SK-N-SH treated with all-trans-retinoic acid at 6 μM for 48 hours (cell line): ENCODE results near the gene LARP4B.

ENCODE experiments used
- ATAC-seq: fragments of 200-7000 bp; cut with Tn5 transposase; 3 replicates; pipeline ENCODE4 v1.9.1; 2020; ENCODE audit warnings: mild to moderate bottlenecking, moderate library complexity
- ARNTL ChIP-seq: fragments of 450-650 bp; formaldehyde crosslinking; IDR thresholded peaks from 2 replicates; pipeline ENCODE4 v1.5.0; 2020; ENCODE audit warnings: low read depth, mild to moderate bottlenecking, moderate library complexity, borderline replicate concordance
- BACH2 ChIP-seq: fragments of 250-450 bp; sonication (Bioruptor Pico); IDR thresholded peaks from 2 replicates; pipeline ENCODE4 v1.9.0; 2021; ENCODE audit warnings: mild to moderate bottlenecking, borderline replicate concordance
- CREB5 ChIP-seq: fragments of 250-450 bp; sonication (Bioruptor Pico); IDR thresholded peaks from 2 replicates; pipeline ENCODE4 v1.5.1; 2020; ENCODE audit warnings: low read depth, mild to moderate bottlenecking, moderate library complexity
- CSDC2 ChIP-seq: fragments of 250-450 bp; sonication (Bioruptor Pico); IDR thresholded peaks from 2 replicates; pipeline ENCODE4 v1.5.0; 2020; ENCODE audit warnings: mild to moderate bottlenecking, moderate library complexity
- CSRNP3 ChIP-seq: fragments of 250-450 bp; sonication (Bioruptor Pico); IDR thresholded peaks from 2 replicates; pipeline ENCODE4 v1.5.1; 2021; ENCODE audit warnings: mild to moderate bottlenecking, moderate library complexity
- ESRRG ChIP-seq: fragments of 250-450 bp; sonication (Bioruptor Pico); IDR thresholded peaks from 2 replicates; pipeline ENCODE4 v1.6.1; 2021; ENCODE audit warnings: mild to moderate bottlenecking
- GLIS3 ChIP-seq: fragments of 250-450 bp; sonication (Bioruptor Pico); IDR thresholded peaks from 2 replicates; pipeline ENCODE4 v1.5.0; 2020; ENCODE audit warnings: mild to moderate bottlenecking, moderate library complexity
- ISL1 ChIP-seq: fragments of 250-450 bp; sonication (Bioruptor Pico); IDR thresholded peaks from 2 replicates; pipeline ENCODE4 v2.1.2; 2022; ENCODE audit warnings: mild to moderate bottlenecking, moderate library complexity
- OSR1 ChIP-seq: fragments of 250-450 bp; sonication (Bioruptor Pico); IDR thresholded peaks from 2 replicates; pipeline ENCODE4 v1.8.0; 2022; ENCODE audit warnings: moderate library complexity, mild to moderate bottlenecking, inconsistent platforms
- POU6F1 ChIP-seq: fragments of 250-450 bp; sonication (Bioruptor Pico); IDR thresholded peaks from 2 replicates; pipeline ENCODE4 v1.8.0; 2021; ENCODE audit warnings: low read depth, mild to moderate bottlenecking, moderate library complexity, borderline replicate concordance
- PPARA ChIP-seq: fragments of 250-450 bp; sonication (Bioruptor Pico); IDR thresholded peaks from 2 replicates; pipeline ENCODE4 v1.5.0; 2020; ENCODE audit warnings: mild to moderate bottlenecking, borderline replicate concordance
- RARB ChIP-seq: fragments of 250-450 bp; sonication (Bioruptor Pico); IDR thresholded peaks from 2 replicates; pipeline ENCODE4 v1.8.0; 2021; ENCODE audit warnings: mild to moderate bottlenecking, moderate library complexity
- SNAI2 ChIP-seq: fragments of 250-450 bp; sonication (Bioruptor Pico); IDR thresholded peaks from 2 replicates; pipeline ENCODE4 v1.5.0; 2020; ENCODE audit warnings: mild to moderate bottlenecking, moderate library complexity
- TCF4 ChIP-seq: fragments of 250-450 bp; sonication (Bioruptor Pico); IDR thresholded peaks from 2 replicates; pipeline ENCODE4 v1.8.0; 2021; ENCODE audit warnings: mild to moderate bottlenecking, moderate library complexity, borderline replicate concordance
- TOX ChIP-seq: fragments of 250-450 bp; sonication (Bioruptor Pico); IDR thresholded peaks from 2 replicates; pipeline ENCODE4 v1.8.0; 2021; ENCODE audit warnings: mild to moderate bottlenecking, moderate library complexity, borderline replicate concordance
- TSHZ2 ChIP-seq: fragments of 250-450 bp; sonication (Bioruptor Pico); IDR thresholded peaks from 2 replicates; pipeline ENCODE4 v1.5.0; 2020; ENCODE audit warnings: mild to moderate bottlenecking, moderate library complexity
- ZC3H10 ChIP-seq: fragments of 250-450 bp; sonication (Bioruptor Pico); IDR thresholded peaks from 2 replicates; pipeline ENCODE4 v1.5.1; 2021; ENCODE audit warnings: mild to moderate bottlenecking, moderate library complexity
- ZFP30 ChIP-seq: fragments of 450-650 bp; formaldehyde crosslinking; IDR thresholded peaks from 2 replicates; pipeline ENCODE4 v1.5.0; 2022; ENCODE audit warnings: mild to moderate bottlenecking, moderate library complexity
- ZNF565 ChIP-seq: fragments of 450-650 bp; formaldehyde crosslinking; conservative IDR thresholded peaks from 2 replicates; pipeline ENCODE4 v1.5.0; 2020; ENCODE audit warnings: low read depth, mild to moderate bottlenecking, moderate library complexity
- ZNF70 ChIP-seq: fragments of 450-650 bp; formaldehyde crosslinking; IDR thresholded peaks from 2 replicates; pipeline ENCODE4 v1.5.0; 2020; ENCODE audit warnings: mild to moderate bottlenecking, moderate library complexity
- ZNF8 ChIP-seq: fragments of 450-650 bp; formaldehyde crosslinking; IDR thresholded peaks from 2 replicates; pipeline ENCODE4 v1.5.0; 2020; ENCODE audit warnings: mild to moderate bottlenecking, moderate library complexity

The LARP4B gene

GRCh38 chr10:775245-776075 is 156.0 kb downstream of the LARP4B start:
- no peak for TF ChIP-seq GLIS3 (CRISPR knock-in tag)
- no peak for TF ChIP-seq OSR1 (CRISPR knock-in tag)
- peak; percentile 86 for ATAC-seq

GRCh38 chr10:774661-775244 is 156.8 kb downstream of the LARP4B start:
- no peak for ATAC-seq
- TF ChIP-seq SNAI2 (CRISPR knock-in tag) (no peak), BACH2 (CRISPR knock-in tag) (no peak), ZNF565 (CRISPR knock-in tag) (no peak), ZNF8 (CRISPR knock-in tag) (no peak), ZC3H10 (CRISPR knock-in tag) (no peak), CSDC2 (CRISPR knock-in tag) (no peak), CREB5 (no peak), TCF4 (CRISPR knock-in tag) (no peak), POU6F1 (CRISPR knock-in tag) (no peak), ESRRG (CRISPR knock-in tag) (no peak), PPARA (CRISPR knock-in tag) (no peak)
- TF ChIP-seq, all 23 proteins: peak for 0

GRCh38 chr10:774223-774622 is 157.3 kb downstream of the LARP4B start:
- TF ChIP-seq ARNTL (CRISPR knock-in tag), result no peak
- no peak for TF ChIP-seq CSRNP3 (CRISPR knock-in tag)
- no peak for TF ChIP-seq ZNF8 (CRISPR knock-in tag)
- TF ChIP-seq RARB (CRISPR knock-in tag), result no peak
- TF ChIP-seq TOX (CRISPR knock-in tag), result no peak
- TF ChIP-seq ZFP30 (CRISPR knock-in tag), result no peak
- no peak for TF ChIP-seq SNAI2 (CRISPR knock-in tag)
- TF ChIP-seq GLIS3 (CRISPR knock-in tag), result no peak
- ATAC-seq, result no peak

GRCh38 chr10:773562-774161 is 157.8 kb downstream of the LARP4B start:
- no peak for ATAC-seq
- TF ChIP-seq ISL1 (CRISPR knock-in tag), result no peak
- TF ChIP-seq OSR1 (CRISPR knock-in tag), result no peak
- TF ChIP-seq ZNF8 (CRISPR knock-in tag), result no peak
- TF ChIP-seq ESRRG (CRISPR knock-in tag), result no peak
- no peak for TF ChIP-seq CSDC2 (CRISPR knock-in tag)
- no peak for TF ChIP-seq ZFP30 (CRISPR knock-in tag)
- no peak for TF ChIP-seq ZNF70 (CRISPR knock-in tag)

- no peak for TF ChIP-seq PPARA (CRISPR knock-in tag)
- TF ChIP-seq ZNF8 (CRISPR knock-in tag), result no peak
- no peak for TF ChIP-seq ISL1 (CRISPR knock-in tag)
- TF ChIP-seq TSHZ2 (CRISPR knock-in tag), result no peak
- no peak for TF ChIP-seq BACH2 (CRISPR knock-in tag)
- no peak for TF ChIP-seq ZFP30 (CRISPR knock-in tag)
- TF ChIP-seq, all 23 proteins: peak for 0
- ATAC-seq, result no peak
Observed at GRCh38 chr10:772227-772637, 159.3 kb downstream of the LARP4B start.
